K562 (cell line): ENCODE measurements around the gene MGA. TPM values are rescaled to one million over a fixed set of nuclear protein-coding genes. Genes with fewer than 3 reads are reported as not detected.

Source experiments
- ATAC-seq: fragments of 200-7000 bp; cut with Tn5 transposase; 3 replicates; pipeline ENCODE4 v1.9.1; 2020; ENCODE audit warnings: moderate library complexity
- BruUV-seq: library from RNA; stranded (reverse); fragments of 400-500 nt; replicated peaks from 2 replicates; lab custom pipeline; 2021; lab: Mats Ljungman, UMichigan
- CTCF ChIA-PET: fragments of 300-600 bp; formaldehyde crosslinking; extraction: SDS; loops from one replicate; lab custom pipeline; 2021; ENCODE audit warnings: low intra/inter-chr PET ratio; lab: Yijun Ruan, JAX
- POLR2A ChIA-PET: fragments of 300-600, 350-650 bp; sonication (Branson Sonifier 250); formaldehyde crosslinking; extraction: SDS; loops from one replicate; lab custom pipeline; 2021; ENCODE audit warnings: antibody characterized with exemption, inconsistent platforms; lab: Yijun Ruan, JAX
- DNase-seq, 4 experiments: peaks; one replicate each; pipeline versions ENCODE4 v3.0.0 to v3.0.0-alpha.2; 2011 to 2018; ENCODE audit warnings: low spot score in 3 of 4, mixed read lengths in 3 of 4; ENCODE audit errors: extremely low read depth in 1 of 4
- FAIRE-seq: peaks from 2 replicates; lab custom pipeline; 2011; peaks lifted over from hg19 to GRCh38; lab: Jason Lieb, UNC
- H2AFZ ChIP-seq: 2 replicates; pipeline ENCODE4 v1.6.0; 2011; ENCODE audit warnings: low read depth, low read length, control low read depth, inconsistent platforms
- H3K27ac ChIP-seq: fragments of 200-600 bp; 3 replicates; pipeline ENCODE4 v1.8.0; 2011; ENCODE audit warnings: low read depth, mild to moderate bottlenecking, control low read depth, inconsistent platforms, low read length, moderate library complexity, mixed read lengths; ENCODE audit errors: extremely low read depth
- H3K27me3 ChIP-seq, 2 experiments: fragments of 300-600 bp in 1 of 2; 2 replicates in 1 of 2; 3 replicates in 1 of 2; pipeline versions ENCODE4 v1.6.0 to v1.8.0; 2011; ENCODE audit warnings: inconsistent platforms in 2 of 2, low read length in 2 of 2, mild to moderate bottlenecking in 1 of 2, mixed read lengths in 1 of 2, moderate library complexity in 1 of 2; ENCODE audit not compliant: control insufficient read depth in 2 of 2, insufficient read depth in 2 of 2
- H3K36me3 ChIP-seq: fragments of 300-600 bp; 3 replicates; pipeline ENCODE4 v1.8.0; 2011; ENCODE audit warnings: mild to moderate bottlenecking, low read length, inconsistent platforms; ENCODE audit not compliant: control insufficient read depth, insufficient read depth
- H3K4me1 ChIP-seq, 2 experiments: fragments of 200-600 bp in 1 of 2; replicated peaks in 1 of 2; 2 replicates in 1 of 2; 3 replicates in 1 of 2; pipeline versions ENCODE4 v1.5.1 to v1.8.0; 2011; ENCODE audit warnings: inconsistent platforms in 2 of 2, low read length in 2 of 2, mild to moderate bottlenecking in 1 of 2, mixed read lengths in 1 of 2, moderate library complexity in 1 of 2; ENCODE audit not compliant: control insufficient read depth in 2 of 2, insufficient read depth in 2 of 2
- H3K4me2 ChIP-seq: 2 replicates; pipeline ENCODE4 v1.6.1; 2011; ENCODE audit warnings: low read length, control low read depth, inconsistent platforms, mixed read lengths; ENCODE audit not compliant: insufficient read depth
- H3K4me3 ChIP-seq: fragments of 200-600 bp; sonication (generic), shearing (Covaris generic); 2 replicates; pipeline ENCODE4 v1.5.1; 2016; ENCODE audit warnings: control low read depth, inconsistent platforms
- H3K79me2 ChIP-seq: fragments of 200-600 bp; 3 replicates; pipeline ENCODE4 v1.8.0; 2011; ENCODE audit warnings: low read length, inconsistent platforms; ENCODE audit not compliant: control insufficient read depth, insufficient read depth
- H3K9ac ChIP-seq, 2 experiments: 2 replicates each; pipeline versions ENCODE4 v1.6.0 to v1.6.1; 2011; ENCODE audit warnings: low read depth in 2 of 2, low read length in 2 of 2, control low read depth in 1 of 2, inconsistent platforms in 1 of 2, mild to moderate bottlenecking in 1 of 2, mixed read lengths in 1 of 2; ENCODE audit not compliant: insufficient read depth in 1 of 2
- H3K9me1 ChIP-seq: one replicate; pipeline ENCODE4 v1.6.0; 2011; ENCODE audit warnings: inconsistent platforms, mild to moderate bottlenecking, low read length, moderate library complexity; ENCODE audit not compliant: control insufficient read depth, insufficient read depth
- H3K9me3 ChIP-seq: replicated peaks from 2 replicates; pipeline ENCODE4 v1.5.1; 2011; ENCODE audit warnings: low read depth, low read length, inconsistent platforms; ENCODE audit not compliant: control insufficient read depth, insufficient read depth
- H4K20me1 ChIP-seq: replicated peaks from 2 replicates; pipeline ENCODE4 v1.6.1; 2011; ENCODE audit warnings: low read length, inconsistent platforms, mixed read lengths; ENCODE audit not compliant: control insufficient read depth, insufficient read depth
- ARID3B ChIP-seq: fragments of 250-450 bp; sonication (Bioruptor Pico); IDR thresholded peaks from 2 replicates; pipeline ENCODE4 v1.4.0; 2020; ENCODE audit warnings: borderline replicate concordance
- CBFA2T3 ChIP-seq: fragments of 450-650 bp; IDR thresholded peaks from 2 replicates; pipeline ENCODE4 v1.6.1; 2017
- DMBX1 ChIP-seq: fragments of 250-450 bp; sonication (Bioruptor Pico); IDR thresholded peaks from 2 replicates; pipeline ENCODE4 v1.8.0; 2022; ENCODE audit warnings: inconsistent platforms, mild to moderate bottlenecking, moderate library complexity, borderline replicate concordance
- L3MBTL2 ChIP-seq: fragments of 450-650 bp; IDR thresholded peaks from 2 replicates; pipeline ENCODE4 v1.6.1; 2016; ENCODE audit warnings: mild to moderate bottlenecking, moderate library complexity
- MCM3 ChIP-seq: fragments of 450-650 bp; IDR thresholded peaks from 2 replicates; pipeline ENCODE4 v1.6.1; 2016
- NR2C2 ChIP-seq, 2 experiments: fragments of 200-800 bp in 1 of 2; sonication (Bioruptor generic) in 1 of 2; sonication (generic) in 1 of 2; formaldehyde crosslinking in 1 of 2; IDR thresholded peaks; 2 replicates each; pipeline versions ENCODE4 v1.6.1 to v1.8.0; 2016 to 2022; ENCODE audit warnings: mild to moderate bottlenecking in 1 of 2, missing compliant biosample characterization in 1 of 2, missing genetic modification characterization in 1 of 2, missing genetic modification reagents in 1 of 2
- NR3C1 ChIP-seq: sonication (generic); formaldehyde crosslinking; IDR thresholded peaks from 2 replicates; pipeline ENCODE4 v1.8.1; 2022; ENCODE audit warnings: missing genetic modification reagents
- SAP30 ChIP-seq: fragments of 200-600 bp; sonication (generic); IDR thresholded peaks from 2 replicates; pipeline ENCODE4 v1.6.1; 2012; ENCODE audit warnings: borderline replicate concordance, low read depth, mild to moderate bottlenecking, moderate library complexity, low read length, control low read depth, inconsistent platforms; ENCODE audit not compliant: insufficient read depth, poor library complexity, severe bottlenecking
- SMAD4 ChIP-seq: fragments of 250-450 bp; sonication (Bioruptor Pico); conservative IDR thresholded peaks from 2 replicates; pipeline ENCODE4 v1.8.0; 2021; ENCODE audit warnings: inconsistent platforms, mild to moderate bottlenecking, moderate library complexity
- SNAPC5 ChIP-seq: fragments of 250-450 bp; sonication (Bioruptor Pico); IDR thresholded peaks from 2 replicates; pipeline ENCODE4 v1.8.0; 2021; ENCODE audit warnings: moderate library complexity, mild to moderate bottlenecking, inconsistent platforms
- SRSF3 ChIP-seq: fragments of 200-400 bp; formaldehyde crosslinking; IDR thresholded peaks from 2 replicates; pipeline ENCODE4 v1.6.1; 2016; ENCODE audit warnings: mild to moderate bottlenecking, low read length, moderate library complexity; ENCODE audit not compliant: insufficient read depth
- USF1 ChIP-seq: sonication (generic); formaldehyde crosslinking; IDR thresholded peaks from 2 replicates; pipeline ENCODE4 v1.9.0; 2022; ENCODE audit warnings: mild to moderate bottlenecking, missing genetic modification reagents
- ZFX ChIP-seq: sonication (generic); formaldehyde crosslinking; IDR thresholded peaks from 2 replicates; pipeline ENCODE4 v1.8.0; 2022; ENCODE audit warnings: mild to moderate bottlenecking, missing genetic modification reagents, moderate library complexity
- ZNF134 ChIP-seq: fragments of 250-450 bp; sonication (Bioruptor Pico); conservative IDR thresholded peaks from 2 replicates; pipeline ENCODE4 v1.4.0; 2020
- ZNF41 ChIP-seq: fragments of 250-450 bp; sonication (Bioruptor Pico); conservative IDR thresholded peaks from 2 replicates; pipeline ENCODE4 v1.4.0; 2020; ENCODE audit warnings: mild to moderate bottlenecking
- ZNF584 ChIP-seq: fragments of 200-800 bp; sonication (Bioruptor generic); IDR thresholded peaks from 2 replicates; pipeline ENCODE4 v1.6.1; 2016; ENCODE audit warnings: low read depth, mild to moderate bottlenecking, missing genetic modification characterization, missing compliant biosample characterization
- ZNF668 ChIP-seq: fragments of 250-450 bp; sonication (Bioruptor Pico); IDR thresholded peaks from 2 replicates; pipeline ENCODE4 v1.8.0; 2022; ENCODE audit warnings: mild to moderate bottlenecking, inconsistent platforms
- ZSCAN29 ChIP-seq: fragments of 450-650 bp; IDR thresholded peaks from 2 replicates; pipeline ENCODE4 v1.6.1; 2017
- WGBS: fragments of 100-300 bp; shearing (Covaris generic); methylation state at CpG from one replicate; pipeline ENCODE4 v1.1.6; 2016; ENCODE audit warnings: low coverage, mixed read lengths; ENCODE audit not compliant: insufficient coverage; ENCODE audit errors: missing lambda C conversion rate; 5-methylcytosine and 5-hydroxymethylcytosine counted together
- in situ Hi-C: fragments of 300-500 bp; cut with MboI; formaldehyde crosslinking; loops from 4 replicates; pipeline ENCODE4 v1.15.0; 2018; ENCODE audit warnings: inconsistent platforms, mixed read lengths
- intact Hi-C: fragments of 100-400 bp; cut with micrococcal nuclease; formaldehyde crosslinking; loops from 2 replicates; pipeline ENCODE4 v1.14.2; 2022
- polyA plus RNA-seq, 8 experiments: library from polyadenylated mRNA; depleted of rRNA in 4 of 8; stranded (reverse) in 5 of 8; unstranded in 3 of 8; fragments of >200 nt; fragmentation: Nextera tagmentation in 2 of 8; fragmentation: Illumina TruSeq in 1 of 8; extraction: Ambion mirVana in 2 of 8; extraction: Trizol in 1 of 8; gene quantifications; 2 replicates each; pipeline versions ENCODE4 v1.2.1 to v1.2.3, GENCODE V29; 2011 to 2014; ENCODE audit warnings: inconsistent platforms in 1 of 8, missing spikeins in 1 of 8
- total RNA-seq, 7 experiments: library from RNA; depleted of rRNA in 6 of 7; stranded (reverse); fragments of >200 nt in 6 of 7; fragmentation: Illumina TruSeq in 2 of 7; extraction: Trizol in 2 of 7; gene quantifications; 2 replicates each; pipeline versions ENCODE4 v1.2.1 to v1.2.3, GENCODE V29; 2011 to 2021; ENCODE audit warnings: low replicate concordance in 1 of 7

The MGA gene
- total and polyA plus RNA-seq, 9 of the 15 experiments (the other 6 are each of a cell fraction or from before 2014, with no cell fraction given) = 4.7 to 56.1 (median 21.1) TPM

GRCh38 chr15:41801185-41801584, 141.0 kb downstream of the MGA start:
- CTCF ChIA-PET = no interaction called here
- in situ Hi-C loops = loop anchor here (25.0 kb wide), 1 partner anchor 339 kb away; no protein-coding TSS in a partner anchor
- Histone ChIP-seq H3K4me1 (no peaks in the 10 kb centered on the region), H3K36me3 (no peaks in the 10 kb centered on the region), H3K4me2 (no peak overlapping the region), H2AFZ (no peak overlapping the region), H3K9me3 (no peaks in the 10 kb centered on the region), H3K9me1 (no peaks in the 10 kb centered on the region), H3K27ac (no peak overlapping the region), H3K79me2 (no peaks in the 10 kb centered on the region), H3K27me3 (no peaks in the 10 kb centered on the region), H3K9ac (no peak overlapping the region), H3K4me3 (no peak overlapping the region), H4K20me1 (no peaks in the 10 kb centered on the region; the same call in 1 of the 2 replicates)
- no peak for TF ChIP-seq L3MBTL2
- no peak for TF ChIP-seq SAP30
- no peak for TF ChIP-seq SNAPC5 (CRISPR knock-in tag)
- TF ChIP-seq ZNF584 (CRISPR knock-in tag) = no peak
- no peak for TF ChIP-seq USF1
- TF ChIP-seq ZFX (CRISPR knock-in tag) = no peak
- TF ChIP-seq ZNF134 = no peak
- TF ChIP-seq ZNF668 (CRISPR knock-in tag) = no peak
- TF ChIP-seq ZNF41 (CRISPR knock-in tag) = no peak
- no peak for TF ChIP-seq NR3C1 (CRISPR knock-in tag)
- no peak for TF ChIP-seq SMAD4 (CRISPR knock-in tag)
- TF ChIP-seq MCM3 = no peak
- no peak for TF ChIP-seq DMBX1 (CRISPR knock-in tag)
- TF ChIP-seq ARID3B (CRISPR knock-in tag) = no peak
- TF ChIP-seq SRSF3 = no peak
- no peak for TF ChIP-seq CBFA2T3
- TF ChIP-seq NR2C2 (CRISPR knock-in tag; IDR thresholded peaks at IDR 0.05) = no peak
- no peak for TF ChIP-seq NR2C2 (tag; IDR thresholded peaks at IDR 0.05)
- TF ChIP-seq ZSCAN29 = no peak
- WGBS = 73% methylated on average over 3 of the region's 3 CpGs
- no TSS peak for BruUV-seq
- intact Hi-C loops = no loop called here
- no peak for ATAC-seq
- no peak for FAIRE-seq
- DNase-seq = no peak
- POLR2A ChIA-PET = interaction anchor here (0.7 to 2.2 kb wide), 3 partner anchors 9 to 97 kb away, joined by 3 to 7 read pairs (median 3); partner anchors contain the start of gene MAPKBP1
